IPS-15b (cell line): ENCODE data around the gene OSBPL10.
"Not testable (repeated sequence)": the region's sequence is repeated elsewhere in the genome, so short reads cannot be mapped to it uniquely, and the experiment has no call there.

Experiments
- H3K27me3 ChIP-seq: one replicate; pipeline ENCODE4 v1.6.1; 2013; ENCODE audit warnings: low read length; ENCODE audit not compliant: control insufficient read depth, insufficient read depth
- H3K36me3 ChIP-seq: one replicate; pipeline ENCODE4 v1.6.1; 2013; ENCODE audit warnings: low read length; ENCODE audit not compliant: control insufficient read depth, insufficient read depth
- H3K4me1 ChIP-seq: one replicate; pipeline ENCODE4 v1.6.1; 2013; ENCODE audit warnings: mild to moderate bottlenecking, low read length; ENCODE audit not compliant: control insufficient read depth, insufficient read depth
- H3K4me3 ChIP-seq: one replicate; pipeline ENCODE4 v1.5.1; 2013; ENCODE audit warnings: low read depth, low read length
- H3K9ac ChIP-seq: one replicate; pipeline ENCODE4 v1.6.1; 2013; ENCODE audit warnings: low read depth, mild to moderate bottlenecking, low read length
- H3K9me3 ChIP-seq: one replicate; pipeline ENCODE4 v1.6.1; 2013; ENCODE audit warnings: mild to moderate bottlenecking, low read length; ENCODE audit not compliant: control insufficient read depth, insufficient read depth

OSBPL10 gene

DNA sequence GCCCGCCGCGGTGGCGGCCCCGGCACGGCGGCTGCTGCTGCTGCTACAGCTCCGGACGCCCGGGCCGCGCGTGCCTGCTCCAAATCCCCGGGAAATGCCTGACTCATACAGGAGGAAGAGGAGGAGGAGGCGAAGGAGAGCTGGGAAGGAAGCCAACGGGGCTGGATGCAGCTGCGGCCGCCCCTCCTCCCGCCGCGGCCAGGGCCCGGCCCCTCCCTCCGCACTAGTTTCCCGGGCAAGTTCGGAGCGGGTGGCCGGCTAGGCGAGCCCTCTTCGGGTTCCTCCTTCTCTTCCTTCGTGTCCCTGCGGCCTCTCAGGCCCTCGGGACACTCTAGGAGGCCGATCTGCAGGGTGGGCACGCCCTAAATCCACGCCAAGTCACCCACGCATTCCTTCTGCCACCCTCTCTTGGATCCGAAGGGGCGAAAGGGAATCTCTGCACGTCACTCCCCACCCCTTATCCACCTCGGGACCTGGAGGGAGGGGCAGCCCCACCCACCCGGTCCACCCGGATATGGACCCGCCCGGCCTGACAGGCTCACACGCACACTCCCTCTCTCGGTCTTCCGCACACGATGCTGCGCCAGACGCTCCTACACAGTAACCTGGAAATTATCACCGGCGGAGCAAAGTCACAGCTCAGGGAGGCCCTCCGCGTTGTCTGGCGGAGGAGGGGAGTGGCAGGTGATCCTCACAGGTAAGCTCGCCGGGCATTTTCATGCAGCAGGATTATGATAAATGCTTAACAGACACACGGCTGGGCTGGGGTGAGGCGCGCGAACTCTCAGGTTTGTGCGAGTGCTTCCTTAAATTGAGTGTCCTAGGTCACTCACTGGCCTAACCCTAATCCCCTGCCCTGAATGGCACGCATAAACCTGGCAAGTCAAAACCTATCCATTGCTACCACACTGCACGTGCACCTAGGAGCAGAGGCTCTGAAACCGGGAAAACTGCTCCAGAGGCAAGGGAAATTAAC is at the start of gene OSBPL10, which contains the start of gene ZNF860:
TSS of gene OSBPL10 (minus strand) at position 57 of the 976 bp plus-strand sequence. CDS start 83 bp downstream, outside the sequence.
TSS of gene ZNF860 (plus strand) at position 545 of the 976 bp plus-strand sequence. CDS start 7,330 bp downstream, outside the sequence.
- Histone ChIP-seq H3K4me1 (peaks cover 17% of the 10 kb centered on the region), H3K9me3 (no peaks in the 10 kb centered on the region), H3K4me3 (peak within 1 kb of the TSS; percentile 91), H3K36me3 (no peaks in the 10 kb centered on the region), H3K27me3 (peaks cover 7% of the 10 kb centered on the region), H3K9ac (peak within 1 kb of the TSS; percentile 74)

DNA sequence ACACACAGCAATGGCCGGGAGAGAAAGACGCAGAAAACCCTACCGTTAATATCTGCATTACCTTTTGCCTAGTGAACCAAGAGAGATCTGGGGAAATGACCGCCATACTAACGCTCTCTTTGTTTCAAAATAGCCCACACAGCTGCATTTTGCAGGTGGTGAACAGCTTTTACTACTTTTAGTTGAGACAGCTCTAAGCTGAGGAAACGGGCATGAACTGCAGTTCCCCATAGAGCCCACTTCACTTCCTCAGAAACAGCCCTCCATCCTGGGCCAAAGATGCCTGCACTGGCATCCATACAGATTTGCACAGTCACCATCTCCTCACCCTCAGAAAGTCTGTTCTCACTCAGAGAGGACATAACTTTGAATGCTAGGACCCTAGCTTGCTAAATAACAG is 45.5 kb upstream of the OSBPL10 start:
- H3K36me3 ChIP-seq, result no peaks in the 10 kb centered on the region
- no peak overlapping the region for H3K4me3 ChIP-seq
- H3K27me3 ChIP-seq, result no peaks in the 10 kb centered on the region
- H3K4me1 ChIP-seq, result no peaks in the 10 kb centered on the region
- no peaks in the 10 kb centered on the region for H3K9me3 ChIP-seq
- no peak overlapping the region for H3K9ac ChIP-seq

GRCh38 chr3:32022947-32023346 is 41.9 kb upstream of the OSBPL10 start:
- Histone ChIP-seq H3K4me1 (no peaks in the 10 kb centered on the region), H3K9me3 (no peaks in the 10 kb centered on the region), H3K4me3 (no peak overlapping the region), H3K9ac (no peak overlapping the region), H3K36me3 (no peaks in the 10 kb centered on the region), H3K27me3 (no peaks in the 10 kb centered on the region)

DNA sequence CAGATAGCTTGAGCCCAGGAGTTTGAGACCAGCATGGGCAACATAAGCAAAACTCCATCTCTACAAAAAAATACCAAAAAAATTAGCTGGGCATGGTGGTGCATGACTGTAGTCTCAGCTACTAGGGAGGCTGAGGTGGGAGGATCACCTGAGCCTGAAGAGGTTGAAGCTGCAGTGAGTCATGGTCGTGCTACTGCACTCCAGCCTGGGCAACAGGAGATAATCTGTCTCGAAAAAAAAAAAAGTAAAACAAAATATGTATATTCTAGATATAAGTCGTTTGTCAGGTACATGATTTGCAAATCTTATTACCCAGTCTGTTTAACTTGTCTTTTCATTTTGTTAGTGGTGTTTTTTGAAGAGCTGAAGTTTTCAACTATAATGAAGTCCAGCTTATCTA is 40.7 kb upstream of the OSBPL10 start:
- Histone ChIP-seq H3K9ac (no peak overlapping the region), H3K4me3 (no peak overlapping the region), H3K27me3 (no peaks in the 10 kb centered on the region), H3K36me3 (no peaks in the 10 kb centered on the region), H3K9me3 (no peaks in the 10 kb centered on the region), H3K4me1 (no peaks in the 10 kb centered on the region)

- Histone ChIP-seq H3K36me3 (no peaks in the 10 kb centered on the region), H3K4me1 (no peaks in the 10 kb centered on the region), H3K9me3 (no peaks in the 10 kb centered on the region), H3K9ac (no peak overlapping the region), H3K27me3 (no peaks in the 10 kb centered on the region), H3K4me3 (no peak overlapping the region)
Observed at GRCh38 chr3:32021155-32021554, 40.1 kb upstream of the OSBPL10 start.

DNA sequence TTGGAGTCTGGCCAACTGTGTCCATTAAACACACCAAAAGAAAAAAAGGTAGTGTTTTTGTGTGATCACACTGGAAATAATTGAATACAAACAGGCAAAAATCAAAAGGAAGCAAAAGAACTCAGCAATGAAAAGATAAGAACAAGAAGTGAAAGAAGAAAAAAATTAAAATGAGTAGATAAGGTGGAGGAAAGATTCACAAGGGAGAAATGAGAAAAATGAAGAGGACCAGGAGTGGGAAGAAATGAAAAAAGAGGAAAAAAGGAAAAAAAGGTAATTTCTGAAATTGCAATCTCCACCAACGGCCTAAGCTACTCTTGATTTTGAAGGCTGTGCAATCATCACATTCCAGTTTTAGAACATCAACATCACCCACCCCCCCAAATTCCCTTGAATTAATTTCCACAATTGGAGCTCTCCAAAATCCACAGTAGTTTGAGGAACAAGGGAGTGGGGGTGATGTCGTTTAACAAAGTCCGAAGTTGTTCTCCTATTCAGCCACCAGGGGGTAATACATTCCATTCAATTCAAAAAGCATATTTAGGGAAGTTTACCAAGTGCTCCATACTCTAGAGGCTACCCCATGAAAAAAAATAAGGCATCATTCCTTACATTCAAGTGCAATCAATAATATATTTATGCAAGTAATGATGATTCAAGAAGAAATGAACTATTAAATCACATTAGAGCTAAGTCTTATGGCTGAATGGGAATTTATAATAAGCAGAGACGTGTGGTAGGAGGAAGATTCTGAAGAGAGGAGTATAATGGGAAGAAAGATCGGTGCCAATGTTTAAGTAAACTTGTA is 37.9 kb upstream of the OSBPL10 start:
- H3K36me3 ChIP-seq, result no peaks in the 10 kb centered on the region
- no peaks in the 10 kb centered on the region for H3K4me1 ChIP-seq
- no peak overlapping the region for H3K9ac ChIP-seq
- no peaks in the 10 kb centered on the region for H3K9me3 ChIP-seq
- no peak overlapping the region for H3K4me3 ChIP-seq
- H3K27me3 ChIP-seq, result no peaks in the 10 kb centered on the region

GRCh38 chr3:32017286-32017685 is 36.2 kb upstream of the OSBPL10 start:
- no peaks in the 10 kb centered on the region for H3K27me3 ChIP-seq
- no peaks in the 10 kb centered on the region for H3K9me3 ChIP-seq
- H3K9ac ChIP-seq, result no peak overlapping the region
- H3K4me1 ChIP-seq, result no peaks in the 10 kb centered on the region
- H3K36me3 ChIP-seq, result no peaks in the 10 kb centered on the region
- no peak overlapping the region for H3K4me3 ChIP-seq

- not testable (repeated sequence) for H3K9me3 ChIP-seq, H3K4me3 ChIP-seq, H3K9ac ChIP-seq, H3K4me1 ChIP-seq, H3K36me3 ChIP-seq, H3K27me3 ChIP-seq
Observed at GRCh38 chr3:32015638-32016037, 34.6 kb upstream of the OSBPL10 start.

DNA sequence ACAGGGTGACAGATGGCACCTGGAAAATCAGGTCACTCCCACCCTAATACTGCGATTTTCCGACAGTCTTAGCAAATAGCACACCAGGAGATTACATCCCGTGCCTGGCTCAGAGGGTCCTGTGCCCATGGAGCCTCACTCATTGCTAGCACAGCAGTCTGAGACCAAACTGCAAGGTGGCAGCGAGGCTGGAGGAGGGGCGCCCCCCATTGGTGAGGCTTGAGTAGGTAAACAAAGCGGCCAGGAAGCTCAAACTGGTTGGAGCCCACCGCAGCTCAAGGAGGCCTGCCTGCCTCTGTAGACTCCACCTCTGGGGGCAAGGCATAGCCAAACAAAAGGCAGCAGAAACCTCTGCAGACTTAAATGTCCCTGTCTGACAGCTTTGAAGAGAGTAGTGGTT is 29.6 kb upstream of the OSBPL10 start:
- H3K9me3 ChIP-seq, H3K27me3 ChIP-seq, H3K4me1 ChIP-seq, H3K4me3 ChIP-seq, H3K36me3 ChIP-seq, H3K9ac ChIP-seq: not testable (repeated sequence)

DNA sequence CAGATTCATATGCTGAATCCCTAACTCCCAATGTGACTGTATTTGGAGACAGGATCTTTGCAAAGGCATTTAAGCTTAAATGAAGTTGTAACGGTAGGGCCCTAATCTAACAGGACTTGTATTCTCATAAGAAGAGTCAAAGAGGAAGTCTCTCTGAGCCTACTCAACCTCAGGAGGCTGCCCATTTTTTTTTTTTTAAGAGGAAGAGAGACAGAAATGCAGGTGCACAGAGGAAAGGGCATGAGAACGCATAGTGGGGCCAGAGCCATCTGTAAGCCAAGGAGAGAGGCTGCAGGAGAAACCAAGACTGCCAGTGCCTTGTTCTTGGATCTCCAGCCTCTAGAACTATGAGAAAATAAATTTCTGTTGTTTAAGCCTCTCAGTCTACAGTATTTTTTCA is 28.9 kb upstream of the OSBPL10 start:
- H3K4me3 ChIP-seq, result no peak overlapping the region
- no peaks in the 10 kb centered on the region for H3K4me1 ChIP-seq
- H3K9ac ChIP-seq, result no peak overlapping the region
- H3K36me3 ChIP-seq, result no peaks in the 10 kb centered on the region
- no peaks in the 10 kb centered on the region for H3K27me3 ChIP-seq
- no peaks in the 10 kb centered on the region for H3K9me3 ChIP-seq

DNA sequence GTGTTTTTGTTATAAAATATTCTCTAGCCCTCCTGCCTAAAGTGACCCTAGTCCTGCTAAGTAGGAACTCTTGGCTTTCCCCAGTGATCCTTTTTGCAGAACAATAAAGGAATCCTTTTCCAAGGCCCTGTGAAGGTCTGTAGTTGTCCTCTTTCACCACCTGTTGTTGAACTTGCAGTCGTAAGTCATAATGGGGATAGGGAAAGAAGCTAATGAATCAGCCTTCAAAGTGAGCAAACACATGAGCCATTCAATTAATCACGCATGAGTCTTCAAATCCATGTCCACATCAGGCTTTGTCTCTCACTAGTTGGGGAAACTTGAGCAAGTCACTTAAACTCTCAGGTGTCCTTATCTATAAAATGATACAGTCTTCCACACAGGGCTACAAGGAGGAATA is 28.0 kb upstream of the OSBPL10 start:
- H3K4me1 ChIP-seq, result peaks cover 3% of the 10 kb centered on the region
- no peaks in the 10 kb centered on the region for H3K27me3 ChIP-seq
- no peaks in the 10 kb centered on the region for H3K36me3 ChIP-seq
- no peak overlapping the region for H3K4me3 ChIP-seq
- H3K9ac ChIP-seq, result no peak overlapping the region
- H3K9me3 ChIP-seq, result no peaks in the 10 kb centered on the region
